Osteocyte (in vitro differentiated cells): ENCODE data around the gene MID1IP1. TPM values are rescaled to one million over a fixed set of nuclear protein-coding genes. Genes with fewer than 3 reads are reported as not detected.

Experiments
- DNase-seq: peaks from one replicate; pipeline ENCODE4 v3.0.0; 2021; ENCODE audit warnings: mixed read lengths; ENCODE audit not compliant: unreplicated experiment; ENCODE audit errors: extremely low spot score
- H3K27ac Mint-ChIP-seq: one replicate; pipeline ENCODE4 v1.8.0; 2021; ENCODE audit warnings: mild to moderate bottlenecking, mixed read lengths; ENCODE audit not compliant: unreplicated experiment
- H3K27me3 Mint-ChIP-seq: one replicate; pipeline ENCODE4 v1.8.0; 2021; ENCODE audit warnings: mixed read lengths; ENCODE audit not compliant: unreplicated experiment
- H3K36me3 Mint-ChIP-seq: one replicate; pipeline ENCODE4 v1.8.0; 2021; ENCODE audit warnings: mixed read lengths; ENCODE audit not compliant: unreplicated experiment
- H3K4me1 Mint-ChIP-seq: one replicate; pipeline ENCODE4 v1.8.0; 2021; ENCODE audit warnings: mixed read lengths; ENCODE audit not compliant: unreplicated experiment
- H3K4me3 Mint-ChIP-seq: one replicate; pipeline ENCODE4 v1.8.0; 2021; ENCODE audit warnings: mild to moderate bottlenecking, moderate library complexity, mixed read lengths; ENCODE audit not compliant: unreplicated experiment
- H3K9me3 Mint-ChIP-seq: one replicate; pipeline ENCODE4 v1.8.0; 2021; ENCODE audit warnings: mixed read lengths; ENCODE audit not compliant: unreplicated experiment
- CTCF ChIP-seq: fragments of 200-600 bp; sonication (generic); IDR thresholded peaks from 2 replicates; pipeline ENCODE4 v1.5.0; 2021; ENCODE audit warnings: antibody characterized with exemption, mild to moderate bottlenecking, moderate library complexity
- total RNA-seq: library from RNA; stranded (reverse); gene quantifications from 2 replicates; pipeline ENCODE4 v1.2.1, GENCODE V29; 2021

Gene MID1IP1
- total RNA-seq, 1 donor from 2014 or later: 25.6 TPM

GRCh38 chrX:38768079-38768478 is 33.2 kb upstream of the MID1IP1 start:
- peak; percentile 62 for TF ChIP-seq CTCF
- Mint-ChIP-seq H3K27me3 (no peaks in the 10 kb centered on the region), H3K4me1 (no peaks in the 10 kb centered on the region), H3K36me3 (no peaks in the 10 kb centered on the region), H3K4me3 (no peak overlapping the region), H3K9me3 (peaks cover 4% of the 10 kb centered on the region), H3K27ac (no peak overlapping the region)
- DNase-seq: no peak

- H3K4me3 Mint-ChIP-seq: no peak overlapping the region
- H3K27me3 Mint-ChIP-seq: peaks cover 2% of the 10 kb centered on the region
- no peaks in the 10 kb centered on the region for H3K4me1 Mint-ChIP-seq
- no peak for DNase-seq
- H3K36me3 Mint-ChIP-seq: no peaks in the 10 kb centered on the region
- peaks cover 4% of the 10 kb centered on the region for H3K9me3 Mint-ChIP-seq
- no peak for TF ChIP-seq CTCF
- no peak overlapping the region for H3K27ac Mint-ChIP-seq
Observed at GRCh38 chrX:38770152-38770551, 31.1 kb upstream of the MID1IP1 start.

GRCh38 chrX:38774249-38774648 is 27.0 kb upstream of the MID1IP1 start:
- Mint-ChIP-seq H3K4me3 (no peak overlapping the region), H3K4me1 (no peaks in the 10 kb centered on the region), H3K27ac (no peak overlapping the region), H3K9me3 (peaks cover 10% of the 10 kb centered on the region), H3K36me3 (no peaks in the 10 kb centered on the region), H3K27me3 (peaks cover 2% of the 10 kb centered on the region)
- TF ChIP-seq CTCF: no peak
- no peak for DNase-seq

GRCh38 chrX:38796946-38797345 is 4.3 kb upstream of the MID1IP1 start:
- Mint-ChIP-seq H3K27ac (peak overlapping the region; percentile 29), H3K27me3 (no peaks in the 10 kb centered on the region), H3K4me3 (no peak overlapping the region), H3K9me3 (no peaks in the 10 kb centered on the region), H3K4me1 (peaks cover 20% of the 10 kb centered on the region), H3K36me3 (no peaks in the 10 kb centered on the region)
- DNase-seq: no peak
- no peak for TF ChIP-seq CTCF

GRCh38 chrX:38798956-38799355 is 2.3 kb upstream of the MID1IP1 start:
- Mint-ChIP-seq H3K27ac (peak overlapping the region; percentile 2), H3K4me1 (peaks cover 33% of the 10 kb centered on the region), H3K9me3 (no peaks in the 10 kb centered on the region), H3K36me3 (no peaks in the 10 kb centered on the region), H3K4me3 (no peak overlapping the region), H3K27me3 (no peaks in the 10 kb centered on the region)
- DNase-seq: no peak
- no peak for TF ChIP-seq CTCF
